Esophagus muscularis mucosa (tissue), 4 donors: ENCODE data around the gene AIPL1. TPM values are rescaled to one million over a fixed set of nuclear protein-coding genes. Genes with fewer than 3 reads are reported as not detected.

Experiments
- DNase-seq: peaks from one replicate; pipeline ENCODE4 v3.0.0-alpha.2; 2017; ENCODE audit errors: extremely low spot score
- H3K27ac ChIP-seq, 4 donors: fragments of 200-600 bp; sonication (generic); replicated peaks in 1 of 4; 1 replicate in 3 of 4; 2 replicates in 1 of 4; pipeline ENCODE4 v1.5.1; 2016 to 2019; ENCODE audit warnings: mild to moderate bottlenecking in 1 of 4
- H3K27me3 ChIP-seq, 4 donors: fragments of 200-600 bp; sonication (generic); one replicate each; pipeline versions ENCODE4 v1.5.1 to v1.6.0; 2016 to 2019
- H3K36me3 ChIP-seq, 4 donors: fragments of 200-600 bp; sonication (generic); one replicate each; pipeline ENCODE4 v1.5.1; 2016 to 2019
- H3K4me1 ChIP-seq, 4 donors: fragments of 200-600 bp; sonication (generic); one replicate each; pipeline ENCODE4 v1.5.1; 2016 to 2019
- H3K4me3 ChIP-seq, 4 donors: fragments of 200-600 bp; sonication (generic); 1 replicate in 2 of 4; 2 replicates in 2 of 4; pipeline ENCODE4 v1.5.1; 2016 to 2019; ENCODE audit warnings: mild to moderate bottlenecking in 4 of 4, moderate library complexity in 1 of 4
- H3K9me3 ChIP-seq, 4 donors: fragments of 200-600 bp; sonication (generic); 1 replicate in 3 of 4; 2 replicates in 1 of 4; pipeline ENCODE4 v1.5.1; 2016 to 2019
- EP300 ChIP-seq: sonication (generic); formaldehyde crosslinking; IDR thresholded peaks from one replicate; pipeline ENCODE4 v1.6.1; 2017; ENCODE audit warnings: antibody characterized with exemption
- POLR2A ChIP-seq: fragments of 450-650 bp; IDR thresholded peaks from one replicate; pipeline ENCODE4 v1.6.1; 2017; ENCODE audit warnings: antibody characterized with exemption, moderate library complexity, mild to moderate bottlenecking, low read depth
- POLR2AphosphoS5 ChIP-seq, 2 donors: sonication (generic); formaldehyde crosslinking; IDR thresholded peaks; one replicate each; pipeline ENCODE4 v1.6.1; 2017; ENCODE audit warnings: antibody characterized with exemption in 2 of 2
- WGBS: methylation state at CpG from one replicate; pipeline ENCODE4 v1.1.5; 2018; 5-methylcytosine and 5-hydroxymethylcytosine counted together
- intact Hi-C: fragments of 100-400 bp; cut with DNase I; formaldehyde crosslinking; loops from one replicate; pipeline ENCODE4 v1.15.1; 2023
- total RNA-seq, 4 donors: library from RNA; depleted of rRNA; stranded (reverse); fragments of >200 nt; gene quantifications; one replicate each; pipeline versions ENCODE4 v1.1.0 to v1.2.1, GENCODE V29; 2016
- TF ChIP-seq, protein P1 (sequence below), 3 experiments: fragments of 200-600 bp in 2 of 3; fragments of 450-650 bp in 1 of 3; sonication (generic) in 2 of 3; IDR thresholded peaks; one replicate each; pipeline ENCODE4 v1.5.1; 2017 to 2019; ENCODE audit warnings: antibody characterized with exemption in 3 of 3, mild to moderate bottlenecking in 2 of 3, moderate library complexity in 1 of 3

The AIPL1 gene
- total RNA-seq, 4 donors from 2014 or later = not detected

DNA sequence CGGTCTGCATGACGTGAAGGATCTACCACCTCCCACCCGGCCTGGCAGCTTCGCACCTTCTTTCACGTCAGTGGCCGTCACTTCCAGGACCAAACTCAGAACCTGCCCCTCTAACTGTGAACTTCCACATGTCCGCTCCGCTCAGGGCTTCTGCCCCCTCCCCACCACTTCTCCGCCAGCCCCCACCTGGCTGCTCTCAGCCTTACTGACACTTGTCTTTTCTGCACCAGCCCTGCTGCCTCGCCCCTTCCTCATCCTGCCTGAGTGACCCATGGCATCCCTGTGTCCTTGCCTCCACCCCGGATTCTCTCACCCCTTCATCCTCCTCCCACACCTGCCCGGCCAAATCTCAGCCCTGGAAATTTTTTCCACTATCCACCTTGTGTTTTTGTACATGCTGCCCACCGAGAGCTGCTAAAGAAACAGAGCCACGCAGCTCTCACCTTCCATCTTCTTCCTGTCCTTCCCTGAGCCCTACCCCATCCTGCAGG lies 23.6 kb upstream of the AIPL1 start:
- WGBS = 79% methylated on average over 14 of the region's 14 CpGs
- DNase-seq = no peak

DNA sequence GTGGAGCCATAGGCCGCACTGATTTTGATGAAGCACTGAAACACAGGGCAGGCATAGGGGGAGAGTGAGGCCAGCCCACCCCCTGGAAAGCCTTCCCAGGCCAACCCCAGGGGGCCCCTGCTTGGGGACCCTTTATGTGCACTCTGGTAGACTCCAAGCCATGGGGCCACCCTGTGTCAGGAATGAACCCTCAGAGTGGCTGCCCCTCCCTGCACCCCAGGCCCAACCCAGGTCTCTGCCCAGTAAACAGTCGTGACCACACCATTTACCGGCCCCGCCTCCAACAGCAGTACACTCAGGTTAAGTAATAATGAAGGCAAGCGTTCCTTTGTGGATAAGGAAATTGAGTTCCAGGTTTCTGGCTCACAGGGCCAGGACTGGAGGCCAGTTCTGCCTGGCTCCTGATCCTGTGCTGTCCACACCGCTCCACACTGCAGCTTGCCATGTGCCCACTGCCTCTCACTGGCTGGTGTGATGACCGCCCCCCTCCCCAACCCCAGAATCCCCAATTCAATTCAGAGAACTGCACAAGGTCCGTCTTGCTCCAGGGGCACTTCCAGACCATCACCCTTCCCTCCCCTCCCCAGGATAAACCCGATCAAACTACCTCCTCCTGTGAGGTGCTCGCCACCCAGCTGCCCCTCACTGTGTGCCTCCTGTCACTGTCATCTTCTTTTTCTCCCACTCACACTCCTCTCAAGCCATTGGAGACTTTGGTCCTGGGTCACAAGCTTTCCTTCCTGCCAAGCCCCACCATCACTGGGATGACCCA lies 23.0 kb upstream of the AIPL1 start:
- H3K4me1 ChIP-seq = peaks cover 13 to 41% (median 26%) of the 10 kb centered on the region in 4 donors
- peak overlapping the region in 2 of 4 donors; percentile 6 to 34 for H3K27ac ChIP-seq
- TF ChIP-seq POLR2AphosphoS5 (IDR thresholded peaks at IDR 0.05) = no peak
- no peak for TF ChIP-seq POLR2A
- TF ChIP-seq, protein P1, sequence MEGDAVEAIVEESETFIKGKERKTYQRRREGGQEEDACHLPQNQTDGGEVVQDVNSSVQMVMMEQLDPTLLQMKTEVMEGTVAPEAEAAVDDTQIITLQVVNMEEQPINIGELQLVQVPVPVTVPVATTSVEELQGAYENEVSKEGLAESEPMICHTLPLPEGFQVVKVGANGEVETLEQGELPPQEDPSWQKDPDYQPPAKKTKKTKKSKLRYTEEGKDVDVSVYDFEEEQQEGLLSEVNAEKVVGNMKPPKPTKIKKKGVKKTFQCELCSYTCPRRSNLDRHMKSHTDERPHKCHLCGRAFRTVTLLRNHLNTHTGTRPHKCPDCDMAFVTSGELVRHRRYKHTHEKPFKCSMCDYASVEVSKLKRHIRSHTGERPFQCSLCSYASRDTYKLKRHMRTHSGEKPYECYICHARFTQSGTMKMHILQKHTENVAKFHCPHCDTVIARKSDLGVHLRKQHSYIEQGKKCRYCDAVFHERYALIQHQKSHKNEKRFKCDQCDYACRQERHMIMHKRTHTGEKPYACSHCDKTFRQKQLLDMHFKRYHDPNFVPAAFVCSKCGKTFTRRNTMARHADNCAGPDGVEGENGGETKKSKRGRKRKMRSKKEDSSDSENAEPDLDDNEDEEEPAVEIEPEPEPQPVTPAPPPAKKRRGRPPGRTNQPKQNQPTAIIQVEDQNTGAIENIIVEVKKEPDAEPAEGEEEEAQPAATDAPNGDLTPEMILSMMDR (IDR thresholded peaks at IDR 0.05) = no peak
- TF ChIP-seq EP300 = no peak
- H3K36me3 ChIP-seq = peaks cover 0 to 48% (median 18%) of the 10 kb centered on the region in 4 donors
- H3K9me3 ChIP-seq = no peaks in the 10 kb centered on the region
- intact Hi-C loops = no loop called here
- DNase-seq = no peak
- WGBS = 87% methylated on average over 5 of the region's 10 CpGs
- peaks cover 0 to 5% (median 0%) of the 10 kb centered on the region in 4 donors for H3K27me3 ChIP-seq
- no peak overlapping the region for H3K4me3 ChIP-seq

More for the DNA sequence above, 23.6 kb upstream of the AIPL1 start:
- TF ChIP-seq, protein P1 (IDR thresholded peaks at IDR 0.05) = no peak
- no peak for TF ChIP-seq POLR2A
- no peak for TF ChIP-seq POLR2AphosphoS5 (IDR thresholded peaks at IDR 0.05)
- no peak for TF ChIP-seq EP300
- no peaks in the 10 kb centered on the region for H3K9me3 ChIP-seq
- intact Hi-C loops = no loop called here
- H3K4me3 ChIP-seq = no peak overlapping the region
- peaks cover 0 to 5% (median 0%) of the 10 kb centered on the region in 4 donors for H3K27me3 ChIP-seq
- H3K36me3 ChIP-seq = peaks cover 0 to 49% (median 22%) of the 10 kb centered on the region in 4 donors
- H3K4me1 ChIP-seq = peaks cover 13 to 41% (median 26%) of the 10 kb centered on the region in 4 donors
- H3K27ac ChIP-seq = no peak overlapping the region

DNA sequence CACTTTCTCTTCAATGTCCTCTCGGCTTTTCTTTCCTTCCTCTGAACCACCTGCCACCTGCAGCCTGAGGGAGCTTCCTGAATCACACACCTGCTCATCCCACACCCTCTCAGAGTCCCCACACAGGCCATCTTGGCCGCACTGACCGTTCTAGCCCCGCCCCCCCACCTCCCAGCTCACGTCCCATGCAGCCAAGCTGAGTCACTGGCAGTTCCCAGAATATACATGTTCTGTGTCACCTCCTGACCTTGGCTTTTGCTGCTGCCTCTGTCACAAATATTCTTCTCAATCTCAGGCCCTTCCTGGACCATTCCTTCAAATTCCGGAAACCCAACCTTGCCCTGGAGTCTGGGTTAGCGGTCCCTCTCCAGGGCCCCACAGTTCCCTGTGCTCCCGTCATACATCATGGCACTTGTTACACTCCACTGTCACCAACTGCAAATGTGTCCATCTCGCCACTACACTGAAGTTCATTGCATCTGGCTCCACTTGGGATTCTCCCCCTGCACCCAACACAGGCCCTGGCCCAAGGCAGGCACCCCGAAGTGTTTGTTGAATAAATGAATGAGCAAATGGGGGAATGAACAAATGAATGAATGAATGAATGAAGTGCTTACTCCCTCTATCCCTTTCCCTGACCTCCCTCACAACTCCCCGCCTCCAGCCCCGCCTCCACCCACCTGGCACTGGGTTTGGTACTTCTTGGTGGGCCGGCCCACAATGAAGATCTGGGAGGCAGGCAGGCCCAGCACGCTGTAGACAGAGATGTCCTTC lies 22.2 kb upstream of the AIPL1 start:
- Histone ChIP-seq H3K27me3 (peaks cover 0 to 5% (median 0%) of the 10 kb centered on the region in 4 donors), H3K4me1 (peaks cover 13 to 41% (median 26%) of the 10 kb centered on the region in 4 donors), H3K36me3 (peaks cover 0 to 43% (median 15%) of the 10 kb centered on the region in 4 donors), H3K9me3 (no peaks in the 10 kb centered on the region), H3K4me3 (no peak overlapping the region), H3K27ac (peak overlapping the region in 2 of 4 donors; percentile 6 to 34)
- DNase-seq = no peak
- TF ChIP-seq POLR2AphosphoS5 (IDR thresholded peaks at IDR 0.05) (peak in 1 of 2 donors; percentile 33), POLR2A (no peak), EP300 (no peak)
- TF ChIP-seq, protein P1 (IDR thresholded peaks at IDR 0.05) = no peak
- 71% methylated on average over 13 of the region's 14 CpGs for WGBS
- intact Hi-C loops = no loop called here

DNA sequence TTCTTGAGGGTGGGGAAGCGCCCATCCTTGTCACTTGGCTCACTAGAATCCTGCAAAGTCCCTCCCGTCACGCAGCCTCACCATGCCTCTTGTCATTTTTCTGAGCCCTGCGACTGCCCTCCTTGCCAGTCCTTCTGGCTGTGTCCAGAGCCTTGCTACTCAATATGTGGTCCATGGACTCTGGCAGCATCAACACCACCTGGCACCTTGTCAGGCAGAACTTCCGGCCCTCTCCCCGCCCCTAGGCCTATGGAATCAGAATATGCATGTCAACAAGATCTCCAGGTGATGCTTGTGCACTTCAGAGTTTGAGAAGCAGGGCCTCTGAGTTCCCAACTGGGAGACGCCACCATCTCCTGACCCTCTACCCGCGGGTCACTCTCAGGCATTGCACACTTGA lies 21.4 kb upstream of the AIPL1 start:
- peaks cover 0 to 35% (median 11%) of the 10 kb centered on the region in 4 donors for H3K36me3 ChIP-seq
- no peak for TF ChIP-seq POLR2AphosphoS5 (IDR thresholded peaks at IDR 0.05)
- no peak for TF ChIP-seq POLR2A
- no peak for TF ChIP-seq EP300
- TF ChIP-seq, protein P1 (IDR thresholded peaks at IDR 0.05) = no peak
- no peak for DNase-seq
- H3K4me3 ChIP-seq = no peak overlapping the region
- 92% methylated on average over 7 of the region's 9 CpGs for WGBS
- H3K27ac ChIP-seq = peak overlapping the region in 1 of 4 donors; percentile 2
- peaks cover 0 to 5% (median 0%) of the 10 kb centered on the region in 4 donors for H3K27me3 ChIP-seq
- intact Hi-C loops = no loop called here
- peaks cover 13 to 41% (median 26%) of the 10 kb centered on the region in 4 donors for H3K4me1 ChIP-seq
- H3K9me3 ChIP-seq = no peaks in the 10 kb centered on the region
